Transverse colon (tissue), 4 donors: ENCODE measurements around the gene DONSON. TPM values are rescaled to one million over a fixed set of nuclear protein-coding genes. Genes with fewer than 3 reads are reported as not detected.

ENCODE experiments used
- DNase-seq: peaks from one replicate; pipeline ENCODE4 v3.0.0-alpha.2; 2019
- H3K27ac ChIP-seq, 4 donors: fragments of 200-600 bp; sonication (generic); 2 replicates each; pipeline ENCODE4 v1.5.1; 2016 to 2018; ENCODE audit warnings: inconsistent platforms in 4 of 4
- H3K27me3 ChIP-seq: fragments of 200-600 bp; sonication (generic); 2 replicates; pipeline ENCODE4 v1.5.1; 2017; ENCODE audit warnings: inconsistent platforms
- H3K36me3 ChIP-seq, 4 donors: fragments of 200-600 bp; sonication (generic); 2 replicates each; pipeline ENCODE4 v1.5.1; 2017 to 2019; ENCODE audit warnings: inconsistent platforms in 4 of 4
- H3K4me1 ChIP-seq, 4 donors: fragments of 200-600 bp; sonication (generic); 2 replicates each; pipeline ENCODE4 v1.5.1; 2017 to 2020; ENCODE audit warnings: inconsistent platforms in 4 of 4
- H3K4me3 ChIP-seq, 4 donors: fragments of 200-600 bp; sonication (generic); 1 replicate in 1 of 4; 2 replicates in 3 of 4; pipeline versions ENCODE4 v1.5.1 to v1.6.1; 2017 to 2019; ENCODE audit warnings: inconsistent platforms in 4 of 4
- H3K9me3 ChIP-seq, 2 donors: fragments of 200-600 bp; sonication (generic); 2 replicates each; pipeline ENCODE4 v1.5.1; 2017 to 2019; ENCODE audit warnings: inconsistent platforms in 2 of 2
- CTCF ChIP-seq, 5 experiments: fragments of 200-600 bp in 3 of 5; fragments of 450-650 bp in 2 of 5; sonication (generic) in 3 of 5; IDR thresholded peaks; 1 replicate in 2 of 5; 2 replicates in 3 of 5; pipeline ENCODE4 v1.5.1; 2016 to 2017; ENCODE audit warnings: antibody characterized with exemption in 5 of 5, inconsistent platforms in 3 of 5, mild to moderate bottlenecking in 2 of 5, moderate library complexity in 1 of 5
- EP300 ChIP-seq: sonication (generic); formaldehyde crosslinking; IDR thresholded peaks from one replicate; pipeline ENCODE4 v1.6.1; 2017; ENCODE audit warnings: antibody characterized with exemption, low read depth
- POLR2A ChIP-seq: fragments of 450-650 bp; IDR thresholded peaks from one replicate; pipeline ENCODE4 v1.6.1; 2016; ENCODE audit warnings: antibody characterized with exemption, mild to moderate bottlenecking, moderate library complexity
- POLR2AphosphoS5 ChIP-seq, 3 donors: sonication (generic); formaldehyde crosslinking; IDR thresholded peaks; one replicate each; pipeline ENCODE4 v1.6.1; 2016; ENCODE audit warnings: antibody characterized with exemption in 3 of 3
- WGBS, 2 donors: methylation state at CpG; one replicate each; pipeline ENCODE4 v1.1.5; 2018; ENCODE audit warnings: low coverage in 1 of 2; 5-methylcytosine and 5-hydroxymethylcytosine counted together
- in situ Hi-C, 4 donors: fragments of 200-750 bp; cut with MboI; loops; one replicate each; pipeline versions ENCODE4 v1.15.0 to v1.15.1; 2017; ENCODE audit warnings: low sequenced_read_pairs in 3 of 4, low pct_ligation_motif_present in 1 of 4, low pct_unique_long_range_greater_than_20kb in 1 of 4
- intact Hi-C: fragments of 100-400 bp; cut with DNase I; formaldehyde crosslinking; loops from one replicate; pipeline ENCODE4 v1.15.1; 2023; ENCODE audit warnings: low total_unique reads
- total RNA-seq, 4 donors: library from RNA; depleted of rRNA; stranded (reverse); fragments of >200 nt; gene quantifications; one replicate each; pipeline ENCODE4 v1.1.0, GENCODE V29; 2016

Gene DONSON
- total RNA-seq, 4 donors from 2014 or later = 1.8 to 6.5 (median 3.5) TPM

GRCh38 chr21:33531007-33531406 lies 57.5 kb downstream of the DONSON start:
- Histone ChIP-seq H3K27ac (no peak overlapping the region), H3K36me3 (peaks cover 0 to 70% (median 22%) of the 10 kb centered on the region in 4 donors), H3K4me1 (no peaks in the 10 kb centered on the region), H3K4me3 (no peak overlapping the region), H3K27me3 (no peaks in the 10 kb centered on the region), H3K9me3 (no peaks in the 10 kb centered on the region)
- in situ Hi-C loops (no loop called here), intact Hi-C loops (no loop called here)
- no peak for DNase-seq
- TF ChIP-seq POLR2A (no peak), CTCF (IDR thresholded peaks at IDR 0.05) (no peak), EP300 (no peak), POLR2AphosphoS5 (IDR thresholded peaks at IDR 0.05) (no peak)
- WGBS, 2 donors = 87 to 94% methylated on average over 3 of the region's 3 CpGs

Other genes starting within 250 kb of the DONSON start
- gene IFNGR2, start 185.3 kb downstream of the DONSON start, total RNA-seq = 100 to 1,000 TPM in 1 of 4 donors, 10 to 100 TPM in 3; 40.8 to 131 (median 76.6) TPM
- 100 to 1,000 TPM in 3 of 4 donors, 10 to 100 TPM in 1; 70.3 to 181 (median 105) TPM for gene TMEM50B, start 108.7 kb downstream of the DONSON start, total RNA-seq
- 1 to 10 TPM in 2 of 4 donors, not detected in 2; 3.0 to 3.7 TPM for gene DNAJC28, start 97.0 kb downstream of the DONSON start, total RNA-seq
- gene GART, start 46.6 kb downstream of the DONSON start, total RNA-seq = 100 to 1,000 TPM in 1 of 4 donors, 10 to 100 TPM in 3; 23.9 to 123 (median 68.5) TPM
- 100 to 1,000 TPM; 183 to 465 (median 223) TPM for gene SON, start 45.6 kb downstream of the DONSON start, total RNA-seq
- 10 to 100 TPM; 27.7 to 58.9 (median 43.6) TPM for gene CRYZL1, start 53.1 kb upstream of the DONSON start, total RNA-seq
- 100 to 1,000 TPM in 1 of 4 donors, 10 to 100 TPM in 3; 37.0 to 123 (median 61.1) TPM for gene ITSN1, start 53.8 kb upstream of the DONSON start, total RNA-seq